H1 (cell line): ENCODE measurements around the gene FAM98C. TPM values are rescaled to one million over a fixed set of nuclear protein-coding genes. Genes with fewer than 3 reads are reported as not detected.

Experiments used
- CTCF ChIA-PET: fragments of 300-600 bp; sonication (Branson Sonifier 250); formaldehyde crosslinking; loops from one replicate; lab custom pipeline; 2021; ENCODE audit not compliant: partially characterized antibody; lab: Charles Lee
- POLR2A ChIA-PET: fragments of 300-600 bp; sonication (Branson Sonifier 250); formaldehyde crosslinking; loops from one replicate; lab custom pipeline; 2021; ENCODE audit warnings: inconsistent platforms; ENCODE audit not compliant: partially characterized antibody; lab: Charles Lee
- DNase-seq, 2 experiments: peaks; one replicate each; pipeline versions ENCODE4 v3.0.0 to v3.0.0-alpha.2; 2010 to 2022; ENCODE audit warnings: low spot score in 2 of 2, low read depth in 1 of 2, mixed read lengths in 1 of 2
- FAIRE-seq: peaks from 2 replicates; lab custom pipeline; 2011; peaks lifted over from hg19 to GRCh38; lab: Jason Lieb, UNC
- H2AFZ ChIP-seq: 2 replicates; pipeline ENCODE4 v1.8.1; 2012; ENCODE audit warnings: low read length, inconsistent platforms
- H2AK5ac ChIP-seq: 2 replicates; pipeline ENCODE4 v1.6.1; 2013; ENCODE audit warnings: low read depth, low read length
- H2BK120ac ChIP-seq: replicated peaks from 2 replicates; pipeline ENCODE3; 2013; ENCODE audit warnings: low read depth, low read length, inconsistent platforms
- H2BK12ac ChIP-seq: 2 replicates; pipeline ENCODE4 v1.6.1; 2013; ENCODE audit warnings: low read depth, low read length
- H2BK15ac ChIP-seq: 2 replicates; pipeline ENCODE4 v1.6.1; 2013; ENCODE audit warnings: low read length
- H2BK20ac ChIP-seq: 2 replicates; pipeline ENCODE4 v1.6.1; 2013; ENCODE audit warnings: low read length
- H2BK5ac ChIP-seq: 2 replicates; pipeline ENCODE4 v1.6.1; 2013; ENCODE audit warnings: low read depth, low read length
- H3K14ac ChIP-seq: 2 replicates; pipeline ENCODE4 v1.6.1; 2013; ENCODE audit warnings: inconsistent platforms; ENCODE audit not compliant: insufficient read length
- H3K18ac ChIP-seq: 2 replicates; pipeline ENCODE4 v1.6.1; 2013; ENCODE audit warnings: low read length; ENCODE audit errors: extremely low read depth
- H3K23ac ChIP-seq: 2 replicates; pipeline ENCODE4 v1.6.1; 2013; ENCODE audit warnings: inconsistent platforms; ENCODE audit not compliant: insufficient read length
- H3K23me2 ChIP-seq: 2 replicates; pipeline ENCODE4 v1.6.1; 2013; ENCODE audit warnings: low read depth, low read length
- H3K27ac ChIP-seq: 2 replicates; pipeline ENCODE4 v1.6.1; 2011; ENCODE audit warnings: low read depth, low read length, inconsistent platforms
- H3K27me3 ChIP-seq, 4 experiments: replicated peaks in 1 of 4; 1 replicate in 1 of 4; 2 replicates in 3 of 4; pipeline versions ENCODE4 v1.6.1 to v1.8.1; 2011 to 2013; ENCODE audit warnings: low read length in 3 of 4, mild to moderate bottlenecking in 3 of 4, inconsistent platforms in 2 of 4, mixed read lengths in 2 of 4, moderate library complexity in 1 of 4; ENCODE audit not compliant: control insufficient read depth in 3 of 4, insufficient read depth in 3 of 4; ENCODE audit errors: extremely low read depth in 1 of 4
- H3K36me3 ChIP-seq, 4 experiments: 2 replicates each; pipeline versions ENCODE4 v1.6.1 to v1.8.1; 2011 to 2013; ENCODE audit warnings: mild to moderate bottlenecking in 4 of 4, low read length in 3 of 4, moderate library complexity in 2 of 4, control low read depth in 1 of 4, inconsistent platforms in 1 of 4; ENCODE audit not compliant: insufficient read depth in 4 of 4, control insufficient read depth in 2 of 4
- H3K4ac ChIP-seq: replicated peaks from 2 replicates; pipeline ENCODE3; 2013; ENCODE audit warnings: low read length, low read depth, mixed read lengths, inconsistent platforms; ENCODE audit not compliant: insufficient read length
- H3K4me1 ChIP-seq, 4 experiments: replicated peaks in 1 of 4; 1 replicate in 1 of 4; 2 replicates in 3 of 4; pipeline versions ENCODE4 v1.6.1 to v1.8.1; 2011 to 2013; ENCODE audit warnings: low read length in 3 of 4, inconsistent platforms in 2 of 4, mixed read lengths in 1 of 4; ENCODE audit not compliant: insufficient read depth in 4 of 4, control insufficient read depth in 3 of 4
- H3K4me2 ChIP-seq, 2 experiments: 2 replicates each; pipeline versions ENCODE4 v1.6.1 to v1.8.1; 2011 to 2013; ENCODE audit warnings: low read depth in 2 of 2, low read length in 2 of 2, control low read depth in 1 of 2, inconsistent platforms in 1 of 2, mild to moderate bottlenecking in 1 of 2; ENCODE audit not compliant: insufficient read depth in 1 of 2
- H3K4me3 ChIP-seq, 4 experiments: fragments of 200-600, 300-600 bp in 1 of 4; sonication (generic), shearing (Covaris generic), sonication (Bioruptor Twin) in 1 of 4; 2 replicates each; pipeline versions ENCODE4 v1.5.1 to v1.8.1; 2011 to 2016; ENCODE audit warnings: low read length in 4 of 4, low read depth in 3 of 4, control low read depth in 2 of 4, inconsistent platforms in 2 of 4, mild to moderate bottlenecking in 2 of 4, mixed read lengths in 1 of 4, moderate library complexity in 1 of 4; ENCODE audit not compliant: insufficient read depth in 2 of 4; ENCODE audit errors: extremely low read depth in 1 of 4
- H3K56ac ChIP-seq: replicated peaks from 2 replicates; pipeline ENCODE3; 2013; ENCODE audit warnings: low read depth, mild to moderate bottlenecking, mixed read lengths, low read length, inconsistent platforms; ENCODE audit not compliant: insufficient read length
- H3K79me1 ChIP-seq: 2 replicates; pipeline ENCODE4 v1.6.1; 2013; ENCODE audit warnings: low read depth, low read length, control low read depth
- H3K79me2 ChIP-seq, 2 experiments: 2 replicates each; pipeline versions ENCODE4 v1.6.1 to v1.8.1; 2012 to 2013; ENCODE audit warnings: low read length in 2 of 2, mild to moderate bottlenecking in 2 of 2, inconsistent platforms in 1 of 2; ENCODE audit not compliant: insufficient read depth in 2 of 2, control insufficient read depth in 1 of 2
- H3K9ac ChIP-seq, 4 experiments: replicated peaks in 1 of 4; 1 replicate in 1 of 4; 2 replicates in 3 of 4; pipeline versions ENCODE4 v1.6.1 to v1.8.1; 2011 to 2013; ENCODE audit warnings: low read depth in 3 of 4, low read length in 3 of 4, control low read depth in 2 of 4, mild to moderate bottlenecking in 2 of 4, moderate library complexity in 2 of 4, inconsistent platforms in 1 of 4; ENCODE audit errors: extremely low read depth in 1 of 4
- H3K9me3 ChIP-seq, 2 experiments: 2 replicates each; pipeline versions ENCODE4 v1.6.1 to v1.8.1; 2012 to 2013; ENCODE audit warnings: mild to moderate bottlenecking in 2 of 2, moderate library complexity in 2 of 2, control low read depth in 1 of 2, inconsistent platforms in 1 of 2, low read depth in 1 of 2, low read length in 1 of 2, mixed read lengths in 1 of 2; ENCODE audit not compliant: insufficient read depth in 2 of 2
- H4K20me1 ChIP-seq, 2 experiments: replicated peaks in 1 of 2; 2 replicates each; pipeline versions ENCODE3 to v1.8.1; 2011 to 2013; ENCODE audit warnings: inconsistent platforms in 2 of 2, low read length in 2 of 2, mild to moderate bottlenecking in 1 of 2; ENCODE audit not compliant: insufficient read depth in 2 of 2, control insufficient read depth in 1 of 2
- H4K5ac ChIP-seq: 2 replicates; pipeline ENCODE4 v1.6.1; 2013; ENCODE audit warnings: low read length, low read depth, mixed read lengths, inconsistent platforms; ENCODE audit not compliant: insufficient read length
- H4K8ac ChIP-seq: 2 replicates; pipeline ENCODE4 v1.8.0; 2013; ENCODE audit warnings: mild to moderate bottlenecking, moderate library complexity, low read length, inconsistent platforms; ENCODE audit not compliant: insufficient read depth; ENCODE audit errors: extremely low read depth
- H4K91ac ChIP-seq: replicated peaks from 2 replicates; pipeline ENCODE3; 2013; ENCODE audit warnings: low read length, mixed read lengths, inconsistent platforms; ENCODE audit not compliant: insufficient read length
- ASH2L ChIP-seq: fragments of 200-600, 300-600 bp; sonication (generic); IDR thresholded peaks from one replicate; pipeline ENCODE4 v1.7.1; 2017; ENCODE audit warnings: low read length
- CREB1 ChIP-seq: IDR thresholded peaks from 2 replicates; pipeline ENCODE4 v1.6.1; 2012; ENCODE audit warnings: inconsistent platforms
- GTF2F1 ChIP-seq: IDR thresholded peaks from 2 replicates; pipeline ENCODE4 v1.6.1; 2012; ENCODE audit warnings: low read depth, low read length, improper control_type of control experiment, borderline replicate concordance
- JUND ChIP-seq: IDR thresholded peaks from 2 replicates; pipeline ENCODE4 v1.6.1; 2011; ENCODE audit warnings: mild to moderate bottlenecking, improper control_type of control experiment, low read length
- KDM4A ChIP-seq: IDR thresholded peaks from one replicate; pipeline ENCODE4 v1.7.1; 2012; ENCODE audit warnings: low read depth, mild to moderate bottlenecking, moderate library complexity, low read length, inconsistent platforms; ENCODE audit not compliant: severe bottlenecking
- MAX ChIP-seq: IDR thresholded peaks from 2 replicates; pipeline ENCODE4 v1.6.1; 2012; ENCODE audit warnings: inconsistent platforms
- POLR2AphosphoS5 ChIP-seq: IDR thresholded peaks from 2 replicates; pipeline ENCODE4 v1.6.1; 2011; ENCODE audit warnings: low read depth, low read length
- RBBP5 ChIP-seq: IDR thresholded peaks from 2 replicates; pipeline ENCODE4 v1.7.1; 2012; ENCODE audit warnings: low read depth, mild to moderate bottlenecking, inconsistent platforms, low read length, moderate library complexity, borderline replicate concordance
- TBP ChIP-seq: IDR thresholded peaks from 2 replicates; pipeline ENCODE4 v1.6.1; 2011; ENCODE audit warnings: low read depth, low read length, improper control_type of control experiment
- TEAD4 ChIP-seq: IDR thresholded peaks from 2 replicates; pipeline ENCODE4 v1.6.1; 2012; ENCODE audit warnings: low read depth, low read length, inconsistent platforms, mixed read lengths
- WGBS, 2 experiments: shearing (Covaris generic) in 1 of 2; methylation state at CpG; one replicate each; pipeline versions ENCODE4 v1.1.6 to v1.1.7; 2013 to 2015; ENCODE audit warnings: low lambda C conversion rate in 2 of 2, mixed read lengths in 2 of 2, inconsistent platforms in 1 of 2, low coverage in 1 of 2, missing lambda C conversion rate in 1 of 2; ENCODE audit not compliant: insufficient replicate concordance in 2 of 2, insufficient coverage in 1 of 2, insufficient read length in 1 of 2; ENCODE audit errors: extremely low coverage in 1 of 2, missing lambda C conversion rate in 1 of 2; 5-methylcytosine and 5-hydroxymethylcytosine counted together
- polyA plus RNA-seq, 7 experiments: library from polyadenylated mRNA; depleted of rRNA in 3 of 7; stranded (reverse) in 5 of 7; unstranded in 2 of 7; fragments of >200 nt in 5 of 7; fragments of 200-250 nt in 2 of 7; gene quantifications; 1 replicate in 5 of 7; 2 replicates in 1 of 7; 4 replicates in 1 of 7; pipeline versions ENCODE4 v1.2.1 to v1.2.3, GENCODE V29; 2011 to 2013; ENCODE audit warnings: missing spikeins in 2 of 7, mixed read lengths in 2 of 7
- total RNA-seq: library from RNA; stranded (reverse); fragmentation: NEBNext Ultra II Directional; extraction: Animal tissue kit (Norgen Biotek cat#: 25700); gene quantifications from 2 replicates; pipeline ENCODE4 v1.2.1, GENCODE V29; 2021

Gene FAM98C
- total and polyA plus RNA-seq, 2 of the 8 experiments (the other 6 are each of a cell fraction or from before 2014, with no cell fraction given): 6.1 to 9.4 TPM

- H3K4me1 ChIP-seq: peaks cover 0 to 12% (median 8%) of the 10 kb centered on the region in 4 experiments; a peak in 5 of 7 replicates
- peak overlapping the region; percentile 1 for H4K5ac ChIP-seq
- peak overlapping the region; percentile 5 for H3K4ac ChIP-seq
- no peak overlapping the region for H2BK20ac ChIP-seq
- POLR2A ChIA-PET: interaction anchor here (1.6 to 2.2 kb wide), 2 partner anchors 15 to 30 kb away, joined by 3 to 7 read pairs; partner anchors contain the start of genes FAM98C and GGN
- DNase-seq: peak in 1 of 2 experiments; percentile 95
- H2BK120ac ChIP-seq: peak overlapping the region; percentile 38
- peak overlapping the region; percentile 7 for H4K91ac ChIP-seq
- peaks cover 7% of the 10 kb centered on the region for H3K23me2 ChIP-seq
- H2BK15ac ChIP-seq: peak overlapping the region; percentile 88; the same call in 1 of the 2 replicates
- peak; percentile 28 for FAIRE-seq
- H2BK12ac ChIP-seq: peak overlapping the region; percentile 68; the same call in 1 of the 2 replicates
- H4K20me1 ChIP-seq: no peaks in the 10 kb centered on the region
- no peaks in the 10 kb centered on the region for H3K9me3 ChIP-seq
- CTCF ChIA-PET: interaction anchor here (0.9 kb wide), 1 partner anchor 15 kb away, joined by 4 read pairs; the partner anchor contains the start of gene FAM98C
- peak overlapping the region; percentile 72; the same call in 1 of the 2 replicates for H2BK5ac ChIP-seq
- peak overlapping the region; percentile 28 for H3K56ac ChIP-seq
- 8% methylated on average over 31 of the region's 49 CpGs; no CpG with 5 or more reads in 1 of the 2 experiments for WGBS, 2 experiments
- no peaks in the 10 kb centered on the region for H3K36me3 ChIP-seq
- H3K9ac ChIP-seq: peak overlapping the region in 2 of 4 experiments; percentile 26 to 33; a peak in 2 of 7 replicates
- peak overlapping the region; percentile 85 for H4K8ac ChIP-seq
- H3K27me3 ChIP-seq: peaks cover 0 to 9% (median 5%) of the 10 kb centered on the region in 4 experiments; a peak in 5 of 7 replicates
- H3K18ac ChIP-seq: peak overlapping the region; percentile 83; the same call in 1 of the 2 replicates
- H3K79me2 ChIP-seq: no peaks in the 10 kb centered on the region
- no peak overlapping the region for H3K27ac ChIP-seq
- peak overlapping the region; percentile 73 to 97 for H3K4me2 ChIP-seq
- H2AK5ac ChIP-seq: no peak overlapping the region
- no peak overlapping the region for H3K23ac ChIP-seq
- peak overlapping the region; percentile 44 to 68 (median 58) for H3K4me3 ChIP-seq
- no peaks in the 10 kb centered on the region for H3K79me1 ChIP-seq
- H2AFZ ChIP-seq: peak overlapping the region; percentile 62
- H3K14ac ChIP-seq: no peak overlapping the region
- no peak for TF ChIP-seq GTF2F1
- TF ChIP-seq POLR2AphosphoS5: peak; percentile 48; the same call in 1 of the 2 replicates
- TF ChIP-seq CREB1: peak; percentile 91
- peak; percentile 75 for TF ChIP-seq ASH2L
- peak; percentile 88 for TF ChIP-seq KDM4A
- peak; percentile 51; the same call in 1 of the 2 replicates for TF ChIP-seq RBBP5
- TF ChIP-seq TEAD4: 0 out of 2 replicates have a peak, but pooled peaks have one; percentile 53
- TF ChIP-seq TBP: 0 out of 2 replicates have a peak, but pooled peaks have one; percentile 12
- TF ChIP-seq JUND: peak; percentile 76; the same call in 1 of the 2 replicates
- peak; percentile 66 for TF ChIP-seq MAX
Observed at GRCh38 chr19:38417544-38418506, 14.9 kb downstream of the FAM98C start.
